Fibroblast of villous mesenchyme (primary cell): ENCODE results near the gene TMED10. TPM values are rescaled to one million over a fixed set of nuclear protein-coding genes. Genes with fewer than 3 reads are reported as not detected.
A peak's percentile ranks its signal among the peaks of the same experiment; 100 is the strongest.

Experiments
- DNase-seq: peaks from one replicate; pipeline ENCODE4 v3.0.0-alpha.2; 2010; ENCODE audit warnings: low read depth
- H3K4me3 ChIP-seq: 2 replicates; pipeline ENCODE4 v1.5.1; 2011; ENCODE audit warnings: low read depth, mild to moderate bottlenecking, low read length
- CTCF ChIP-seq: IDR thresholded peaks from 2 replicates; pipeline ENCODE4 v1.5.1; 2012; ENCODE audit warnings: low read depth, mild to moderate bottlenecking, low read length; ENCODE audit not compliant: insufficient read depth
- total RNA-seq: library from RNA; depleted of rRNA; stranded (reverse); fragments of >200 nt; gene quantifications from 2 replicates; pipeline ENCODE4 v1.2.3, GENCODE V29; 2012

TMED10 gene
- total RNA-seq, 1 donor: 279 TPM

GRCh38 chr14:75144944-75145343 lies 31.5 kb downstream of the TMED10 start:
- H3K4me3 ChIP-seq: no peak overlapping the region
- TF ChIP-seq CTCF: no peak
- DNase-seq: peak; percentile 82

GRCh38 chr14:75143761-75144527 lies 32.5 kb downstream of the TMED10 start:
- TF ChIP-seq CTCF: no peak
- DNase-seq: no peak
- H3K4me3 ChIP-seq: no peak overlapping the region

GRCh38 chr14:75142494-75142893 lies 33.9 kb downstream of the TMED10 start:
- TF ChIP-seq CTCF: no peak
- DNase-seq: no peak
- no peak overlapping the region for H3K4me3 ChIP-seq

- no peak overlapping the region for H3K4me3 ChIP-seq
- peak; percentile 59 for TF ChIP-seq CTCF
- peak; percentile 65 for DNase-seq
Measured at GRCh38 chr14:75141967-75142366, 34.4 kb downstream of the TMED10 start.

- TF ChIP-seq CTCF: no peak
- no peak for DNase-seq
- H3K4me3 ChIP-seq: no peak overlapping the region
Measured at GRCh38 chr14:75141062-75141461, 35.4 kb downstream of the TMED10 start.

GRCh38 chr14:75140620-75141019 lies 35.8 kb downstream of the TMED10 start:
- TF ChIP-seq CTCF: no peak
- no peak for DNase-seq
- H3K4me3 ChIP-seq: no peak overlapping the region

- no peak for TF ChIP-seq CTCF
- DNase-seq: no peak
- H3K4me3 ChIP-seq: no peak overlapping the region
Measured at GRCh38 chr14:75139185-75139584, 37.2 kb downstream of the TMED10 start.
